Lower leg skin (tissue), 4 donors: Measurements from ENCODE around the gene RAC3. TPM values are rescaled to one million over a fixed set of nuclear protein-coding genes. Genes with fewer than 3 reads are reported as not detected.
A peak's percentile ranks its signal among the peaks of the same experiment; 100 is the strongest.

Experiments used
- DNase-seq, 2 donors: peaks; one replicate each; pipeline ENCODE4 v3.0.0-alpha.2; 2019; ENCODE audit warnings: low spot score in 2 of 2
- H3K4me3 ChIP-seq: fragments of 200-600 bp; sonication (generic); 2 replicates; pipeline ENCODE4 v1.5.1; 2017; ENCODE audit warnings: mild to moderate bottlenecking, low read depth; ENCODE audit not compliant: poor library complexity, severe bottlenecking
- POLR2A ChIP-seq, 2 donors: fragments of 450-650 bp; IDR thresholded peaks; one replicate each; pipeline ENCODE4 v1.6.1; 2016 to 2017; ENCODE audit warnings: antibody characterized with exemption in 2 of 2, mild to moderate bottlenecking in 1 of 2, moderate library complexity in 1 of 2
- WGBS, 2 donors: methylation state at CpG; one replicate each; pipeline ENCODE4 v1.1.5; 2018; 5-methylcytosine and 5-hydroxymethylcytosine counted together
- intact Hi-C: fragments of 100-400 bp; cut with DNase I; formaldehyde crosslinking; loops from one replicate; pipeline ENCODE4 v1.15.0; 2023; ENCODE audit warnings: low total_unique reads
- total RNA-seq, 4 donors: library from RNA; depleted of rRNA; stranded (reverse); fragments of >200 nt; gene quantifications; one replicate each; pipeline ENCODE4 v1.1.0, GENCODE V29; 2016
- TF ChIP-seq, protein P1 (sequence below), 3 donors: fragments of 450-650 bp; IDR thresholded peaks; one replicate each; pipeline ENCODE4 v1.5.1; 2016; ENCODE audit warnings: antibody characterized with exemption in 3 of 3, mild to moderate bottlenecking in 3 of 3, moderate library complexity in 2 of 3

Gene RAC3
- total RNA-seq, 4 donors from 2014 or later: 8.2 to 16.8 (median 10.0) TPM

- no peak overlapping the region for H3K4me3 ChIP-seq
- WGBS, 2 donors: 51 to 61% methylated on average over 19 of the region's 31 CpGs
- TF ChIP-seq, protein P1, sequence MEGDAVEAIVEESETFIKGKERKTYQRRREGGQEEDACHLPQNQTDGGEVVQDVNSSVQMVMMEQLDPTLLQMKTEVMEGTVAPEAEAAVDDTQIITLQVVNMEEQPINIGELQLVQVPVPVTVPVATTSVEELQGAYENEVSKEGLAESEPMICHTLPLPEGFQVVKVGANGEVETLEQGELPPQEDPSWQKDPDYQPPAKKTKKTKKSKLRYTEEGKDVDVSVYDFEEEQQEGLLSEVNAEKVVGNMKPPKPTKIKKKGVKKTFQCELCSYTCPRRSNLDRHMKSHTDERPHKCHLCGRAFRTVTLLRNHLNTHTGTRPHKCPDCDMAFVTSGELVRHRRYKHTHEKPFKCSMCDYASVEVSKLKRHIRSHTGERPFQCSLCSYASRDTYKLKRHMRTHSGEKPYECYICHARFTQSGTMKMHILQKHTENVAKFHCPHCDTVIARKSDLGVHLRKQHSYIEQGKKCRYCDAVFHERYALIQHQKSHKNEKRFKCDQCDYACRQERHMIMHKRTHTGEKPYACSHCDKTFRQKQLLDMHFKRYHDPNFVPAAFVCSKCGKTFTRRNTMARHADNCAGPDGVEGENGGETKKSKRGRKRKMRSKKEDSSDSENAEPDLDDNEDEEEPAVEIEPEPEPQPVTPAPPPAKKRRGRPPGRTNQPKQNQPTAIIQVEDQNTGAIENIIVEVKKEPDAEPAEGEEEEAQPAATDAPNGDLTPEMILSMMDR (IDR thresholded peaks at IDR 0.05): no peak
- TF ChIP-seq POLR2A (IDR thresholded peaks at IDR 0.05): no peak
- no peak for DNase-seq
- intact Hi-C loops: loop anchor here (2.0 to 5.0 kb wide), 2 partner anchors 125 to 332 kb away; no protein-coding TSS in a partner anchor
These were observed 1.4 kb upstream of the RAC3 start for GRCh38 chr17:82029990-82030469.

DNA sequence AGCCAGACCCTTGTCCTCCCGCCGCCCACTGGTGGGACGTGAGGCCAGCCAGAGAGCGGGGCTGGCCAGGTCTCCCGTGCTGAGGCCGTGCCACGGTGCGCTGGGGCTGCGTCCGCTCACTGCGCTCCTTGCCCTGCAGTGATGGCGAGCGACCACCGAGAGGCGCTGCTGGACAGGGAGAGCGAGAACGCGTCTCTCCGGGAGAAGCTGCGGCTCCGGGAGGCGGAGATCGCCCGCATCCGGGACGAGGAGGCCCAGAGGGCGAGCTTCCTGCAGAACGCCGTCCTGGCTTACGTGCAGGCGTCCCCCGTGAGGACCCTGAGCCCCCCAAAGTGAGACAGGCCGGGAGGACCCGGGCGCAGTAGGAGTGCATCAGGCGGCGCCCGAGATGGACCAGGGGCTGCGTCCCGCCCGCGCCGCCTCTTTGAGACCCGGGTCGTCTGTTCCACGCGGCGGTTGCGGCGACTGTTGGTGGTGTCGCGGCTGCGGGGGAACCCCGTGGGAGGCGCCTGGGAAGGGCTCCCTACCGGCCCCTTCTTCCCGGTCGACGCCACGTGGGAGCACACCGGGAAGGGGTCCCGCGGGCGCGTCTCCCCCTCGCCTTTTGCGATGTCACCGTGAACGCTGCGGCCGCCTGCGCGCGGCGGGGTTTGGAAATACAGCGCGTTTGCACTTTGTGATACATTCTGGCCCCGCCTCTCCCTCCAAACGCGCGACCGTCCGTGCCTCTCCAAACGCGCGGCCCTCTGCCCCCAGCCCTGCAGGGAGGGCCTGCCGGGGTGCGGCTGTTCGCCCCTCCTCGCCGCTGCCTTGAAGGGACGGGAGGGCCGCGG, 792 bp upstream of the RAC3 start:
- peak; percentile 67 to 97 for DNase-seq
- WGBS, 2 donors: 0% methylated on average over 23 to 81 of the region's 94 CpGs
- H3K4me3 ChIP-seq: peak overlapping the region; percentile 17
- TF ChIP-seq, protein P1 (IDR thresholded peaks at IDR 0.05): peak in 1 of 3 donors; percentile 80
- TF ChIP-seq POLR2A (IDR thresholded peaks at IDR 0.05): no peak
- intact Hi-C loops: loop anchor here (5.0 kb wide), 1 partner anchor 332 kb away; no protein-coding TSS in a partner anchor

- 10 to 17% methylated on average over 12 to 29 of the region's 59 CpGs for WGBS, 2 donors
- H3K4me3 ChIP-seq: peak overlapping the region; percentile 8
- intact Hi-C loops: loop anchor here (5.0 kb wide), 1 partner anchor 330 kb away; no protein-coding TSS in a partner anchor
- no peak for DNase-seq
- TF ChIP-seq, protein P1 (IDR thresholded peaks at IDR 0.05): no peak
- no peak for TF ChIP-seq POLR2A (IDR thresholded peaks at IDR 0.05)
These were observed 578 bp downstream of the RAC3 start for GRCh38 chr17:82031885-82032627.

- no peak for DNase-seq
- 78% methylated on average over 13 to 37 of the region's 38 CpGs for WGBS, 2 donors
- intact Hi-C loops: loop anchor here (5.0 kb wide), 1 partner anchor 329 kb away; no protein-coding TSS in a partner anchor
- H3K4me3 ChIP-seq: no peak overlapping the region
- TF ChIP-seq POLR2A (IDR thresholded peaks at IDR 0.05): no peak
- TF ChIP-seq, protein P1 (IDR thresholded peaks at IDR 0.05): no peak
These were observed 2.0 kb downstream of the RAC3 start for GRCh38 chr17:82033359-82034085.

DNA sequence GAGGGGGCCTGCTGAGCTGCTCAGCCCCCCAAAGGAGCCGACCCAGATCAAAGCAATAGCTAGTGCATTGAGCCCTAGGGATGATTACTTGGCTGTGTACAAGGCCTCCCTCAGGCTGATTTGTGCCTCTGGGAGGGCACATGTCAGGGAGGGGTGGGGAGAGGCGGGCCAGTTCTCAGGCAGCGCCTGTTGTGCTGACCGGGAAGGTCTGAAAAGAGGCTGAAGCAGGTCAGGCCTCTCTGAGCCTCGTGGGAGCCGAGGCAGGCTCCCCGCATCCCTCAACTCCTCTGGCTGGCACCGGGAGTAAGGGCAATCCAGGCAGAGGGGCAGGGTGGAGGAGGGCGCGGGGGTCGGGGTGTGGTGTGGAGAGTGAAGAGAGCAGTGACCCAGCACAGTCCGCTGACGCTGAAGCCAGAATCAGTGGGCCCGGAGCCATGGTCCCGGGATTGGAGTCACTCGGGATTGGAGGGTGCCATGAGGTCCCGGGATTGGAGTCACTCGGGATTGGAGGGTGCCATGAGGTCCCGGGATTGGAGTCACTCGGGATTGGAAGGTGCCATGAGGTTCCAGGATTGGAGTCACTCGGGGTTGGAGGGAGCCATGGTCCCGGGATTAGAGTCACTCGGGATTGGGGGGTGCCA, 3.0 kb downstream of the RAC3 start:
- DNase-seq: no peak
- intact Hi-C loops: loop anchor here (5.0 kb wide), 1 partner anchor 328 kb away; no protein-coding TSS in a partner anchor
- no peak overlapping the region for H3K4me3 ChIP-seq
- 77% methylated on average over 21 to 23 of the region's 23 CpGs for WGBS, 2 donors
- TF ChIP-seq, protein P1 (IDR thresholded peaks at IDR 0.05): no peak
- TF ChIP-seq POLR2A (IDR thresholded peaks at IDR 0.05): no peak
